Articular chondrocyte of knee joint (primary cell): ENCODE measurements around the gene XRCC3. TPM values are rescaled to one million over a fixed set of nuclear protein-coding genes. Genes with fewer than 3 reads are reported as not detected.

Experiments used
- small RNA-seq: library from RNA; depleted of rRNA; stranded (forward); fragments of <200 nt; gene quantifications from one replicate; pipeline ENCODE3, GENCODE V24; 2012
- total RNA-seq: library from RNA; depleted of rRNA; stranded (reverse); fragments of >200 nt; gene quantifications from 2 replicates; pipeline ENCODE4 v1.2.3, GENCODE V29; 2012

The XRCC3 gene
- 6.5 and 9.5 TPM in 2 replicates for total RNA-seq

GRCh38 chr14:103715052-103716000 lies at the start of gene XRCC3, which contains the start of gene ZFYVE21:
TSS of gene XRCC3 (minus strand) at chr14:103715451. CDS start at chr14:103711087, 4,364 bp downstream.
TSS of gene ZFYVE21 (plus strand) at chr14:103715810. CDS start at chr14:103715842, 32 bp downstream.

Small RNA genes lying within 50 kb of the gene (small RNA-seq; reads per million reads assigned to genes)
- gene RF00019 = not detected

Other genes with a start within 250 kb of the XRCC3 start
- 33.6 and 66.4 TPM in 2 replicates for gene CKB, start 192.6 kb downstream of the XRCC3 start, total RNA-seq
- gene TRMT61A, start 186.3 kb downstream of the XRCC3 start, total RNA-seq = 6.5 and 8.6 TPM in 2 replicates
- 38.5 and 39.3 TPM in 2 replicates for gene BAG5, start 152.8 kb downstream of the XRCC3 start, total RNA-seq
- 27.6 and 33.3 TPM in 2 replicates for gene COA8, start 152.5 kb downstream of the XRCC3 start, total RNA-seq
- 216 and 241 TPM in 2 replicates for gene KLC1, start 86.2 kb downstream of the XRCC3 start, total RNA-seq
- gene ZFYVE21, start 359 bp upstream of the XRCC3 start, total RNA-seq = 49.8 and 52.8 TPM in 2 replicates
- 6.3 and 7.4 TPM in 2 replicates for gene PPP1R13B, start 132.1 kb upstream of the XRCC3 start, total RNA-seq
- gene TDRD9, start 213.0 kb upstream of the XRCC3 start, total RNA-seq = 2.7 and 4.6 TPM in 2 replicates
- gene RD3L, start 227.1 kb upstream of the XRCC3 start, total RNA-seq = not detected in 2 replicates